Loucy (cell line): Measurements from ENCODE around the gene DMPK.

Source experiments
- CTCF ChIP-seq: fragments of 200-600 bp; sonication (generic); conservative IDR thresholded peaks from 2 replicates; pipeline ENCODE4 v1.5.1; 2014; ENCODE audit warnings: mild to moderate bottlenecking, antibody characterized with exemption, low read length
- EZH2phosphoT487 ChIP-seq: fragments of 200-600 bp; IDR thresholded peaks from 2 replicates; pipeline ENCODE4 v1.6.1; 2018; ENCODE audit warnings: antibody characterized with exemption, mild to moderate bottlenecking, moderate library complexity, borderline replicate concordance

GRCh38 chr19:45747513-45747912 is 34.8 kb downstream of the DMPK start:
- TF ChIP-seq CTCF (no peak), EZH2phosphoT487 (no peak)
